Endodermal cell (in vitro differentiated cells): ENCODE data around the gene FGF12. TPM values are rescaled to one million over a fixed set of nuclear protein-coding genes. Genes with fewer than 3 reads are reported as not detected.
A peak's percentile ranks its signal among the peaks of the same experiment; 100 is the strongest.
"Not testable (repeated sequence)": the region's sequence is repeated elsewhere in the genome, so short reads cannot be mapped to it uniquely, and the experiment has no call there.

Experiments
- DNase-seq: peaks from one replicate; pipeline ENCODE4 v3.0.0-alpha.2; 2017
- H3K27ac ChIP-seq: 2 replicates; pipeline ENCODE4 v1.5.1; 2013; ENCODE audit warnings: mild to moderate bottlenecking, low read depth, low read length, moderate library complexity
- H3K27me3 ChIP-seq: 2 replicates; pipeline ENCODE4 v1.6.1; 2013; ENCODE audit warnings: mild to moderate bottlenecking, low read length, moderate library complexity; ENCODE audit not compliant: insufficient read depth, control insufficient read depth, poor library complexity, severe bottlenecking
- H3K36me3 ChIP-seq: 2 replicates; pipeline ENCODE4 v1.7.0; 2013; ENCODE audit warnings: mild to moderate bottlenecking, low read length, moderate library complexity; ENCODE audit not compliant: control insufficient read depth, insufficient read depth
- H3K4me1 ChIP-seq: one replicate; pipeline ENCODE4 v1.7.0; 2013; ENCODE audit warnings: low read length; ENCODE audit not compliant: control insufficient read depth, insufficient read depth
- H3K4me3 ChIP-seq: 2 replicates; pipeline ENCODE4 v1.5.1; 2013; ENCODE audit warnings: mild to moderate bottlenecking, low read length, moderate library complexity
- H3K9ac ChIP-seq: 2 replicates; pipeline ENCODE4 v1.6.1; 2013; ENCODE audit warnings: mild to moderate bottlenecking, low read length, moderate library complexity; ENCODE audit not compliant: poor library complexity, severe bottlenecking; ENCODE audit errors: extremely low read depth
- H3K9me3 ChIP-seq: 2 replicates; pipeline ENCODE4 v1.6.1; 2013; ENCODE audit warnings: mild to moderate bottlenecking, low read length, moderate library complexity; ENCODE audit not compliant: control insufficient read depth
- H3K27ac Mint-ChIP-seq: 2 replicates; pipeline ENCODE4 v1.8.0; 2020; ENCODE audit warnings: mixed read lengths
- H3K27me3 Mint-ChIP-seq: 2 replicates; pipeline ENCODE4 v1.8.0; 2021; ENCODE audit warnings: mild to moderate bottlenecking, mixed read lengths; ENCODE audit not compliant: insufficient read depth
- H3K36me3 Mint-ChIP-seq: 2 replicates; pipeline ENCODE4 v1.8.0; 2020; ENCODE audit warnings: low read depth, mixed read lengths
- H3K4me1 Mint-ChIP-seq: 2 replicates; pipeline ENCODE4 v1.8.0; 2020; ENCODE audit warnings: mixed read lengths
- H3K4me3 Mint-ChIP-seq: 2 replicates; pipeline ENCODE4 v1.8.0; 2020; ENCODE audit warnings: mild to moderate bottlenecking, moderate library complexity, mixed read lengths
- H3K9me3 Mint-ChIP-seq: 2 replicates; pipeline ENCODE4 v1.8.0; 2020; ENCODE audit warnings: mild to moderate bottlenecking, mixed read lengths
- WGBS, 2 experiments: methylation state at CpG; one replicate each; pipeline versions ENCODE4 v1.1.5 to v1.1.7; 2013; ENCODE audit warnings: missing lambda C conversion rate in 2 of 2, mixed read lengths in 1 of 2; ENCODE audit not compliant: insufficient coverage in 1 of 2, insufficient read length in 1 of 2; 5-methylcytosine and 5-hydroxymethylcytosine counted together
- total RNA-seq, 2 donors: library from RNA; stranded (reverse); fragmentation: NEBNext Ultra II Directional in 1 of 2; extraction: Animal tissue kit (Norgen Biotek cat#: 25700) in 1 of 2; gene quantifications; 2 replicates in 1 of 2; 3 replicates in 1 of 2; pipeline ENCODE4 v1.2.1, GENCODE V29; 2021
- TF ChIP-seq, protein P1 (sequence below): fragments of 200-600 bp; sonication (generic); conservative IDR thresholded peaks from 2 replicates; pipeline ENCODE4 v1.5.0; 2021; ENCODE audit warnings: antibody characterized with exemption, mild to moderate bottlenecking

Gene FGF12
- total RNA-seq, 2 donors from 2014 or later = 22.9 to 25.2 TPM

DNA sequence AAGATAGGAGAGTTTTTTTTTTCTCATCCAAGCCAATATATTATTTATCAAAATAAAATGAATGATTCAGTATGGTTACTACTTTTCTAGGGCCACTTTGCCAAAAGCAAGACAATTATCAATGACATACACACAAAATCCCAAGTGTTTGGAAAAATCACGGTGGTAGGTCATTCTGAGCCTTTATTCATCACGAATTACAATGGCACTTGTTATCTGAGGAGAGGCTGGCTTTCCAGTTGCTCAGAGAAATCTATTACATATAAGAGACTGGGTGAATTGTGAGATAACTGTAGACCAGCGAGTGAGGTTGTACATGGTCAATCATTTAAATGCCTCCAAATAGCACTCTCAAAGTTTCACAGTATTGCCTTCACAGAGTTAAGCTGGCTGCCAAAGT is 20.4 kb upstream of the FGF12 start:
- Histone ChIP-seq H3K9ac (no peak overlapping the region), H3K36me3 (no peaks in the 10 kb centered on the region), H3K27me3 (no peaks in the 10 kb centered on the region), H3K27ac (no peak overlapping the region), H3K9me3 (no peaks in the 10 kb centered on the region), H3K4me3 (no peak overlapping the region), H3K4me1 (peaks cover 8% of the 10 kb centered on the region)
- H3K27ac Mint-ChIP-seq = peak overlapping the region; percentile 20
- H3K27me3 Mint-ChIP-seq = peaks cover 13% of the 10 kb centered on the region
- DNase-seq = peak; percentile 47
- TF ChIP-seq, protein P1, sequence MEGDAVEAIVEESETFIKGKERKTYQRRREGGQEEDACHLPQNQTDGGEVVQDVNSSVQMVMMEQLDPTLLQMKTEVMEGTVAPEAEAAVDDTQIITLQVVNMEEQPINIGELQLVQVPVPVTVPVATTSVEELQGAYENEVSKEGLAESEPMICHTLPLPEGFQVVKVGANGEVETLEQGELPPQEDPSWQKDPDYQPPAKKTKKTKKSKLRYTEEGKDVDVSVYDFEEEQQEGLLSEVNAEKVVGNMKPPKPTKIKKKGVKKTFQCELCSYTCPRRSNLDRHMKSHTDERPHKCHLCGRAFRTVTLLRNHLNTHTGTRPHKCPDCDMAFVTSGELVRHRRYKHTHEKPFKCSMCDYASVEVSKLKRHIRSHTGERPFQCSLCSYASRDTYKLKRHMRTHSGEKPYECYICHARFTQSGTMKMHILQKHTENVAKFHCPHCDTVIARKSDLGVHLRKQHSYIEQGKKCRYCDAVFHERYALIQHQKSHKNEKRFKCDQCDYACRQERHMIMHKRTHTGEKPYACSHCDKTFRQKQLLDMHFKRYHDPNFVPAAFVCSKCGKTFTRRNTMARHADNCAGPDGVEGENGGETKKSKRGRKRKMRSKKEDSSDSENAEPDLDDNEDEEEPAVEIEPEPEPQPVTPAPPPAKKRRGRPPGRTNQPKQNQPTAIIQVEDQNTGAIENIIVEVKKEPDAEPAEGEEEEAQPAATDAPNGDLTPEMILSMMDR = no peak
- H3K4me3 Mint-ChIP-seq = no peak overlapping the region
- H3K9me3 Mint-ChIP-seq = peaks cover 4% of the 10 kb centered on the region
- H3K36me3 Mint-ChIP-seq = peaks cover 2% of the 10 kb centered on the region
- whole genome bisulfite sequencing, 2 experiments = 42% methylated on average over 3 of the region's 3 CpGs; no CpG with 5 or more reads in 1 of the 2 experiments
- peaks cover 33% of the 10 kb centered on the region for H3K4me1 Mint-ChIP-seq

DNA sequence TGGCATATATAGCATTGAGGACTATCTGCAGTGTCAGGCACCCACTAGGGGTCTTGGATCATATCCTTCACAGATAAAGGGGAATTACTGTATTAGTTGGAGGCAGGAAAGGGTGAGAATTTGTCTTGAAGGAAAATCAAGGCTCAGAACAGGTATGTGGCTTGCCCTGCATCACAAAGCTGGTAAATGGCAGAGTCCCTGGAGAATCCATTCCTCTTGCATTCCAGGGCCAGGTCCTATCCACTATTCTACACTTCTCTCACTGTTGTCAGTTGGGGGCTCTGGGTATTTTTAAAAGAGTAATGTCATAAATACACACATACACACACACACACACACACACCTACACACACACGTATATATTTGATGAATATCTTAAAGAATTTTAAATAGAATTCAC is 19.8 kb upstream of the FGF12 start:
- Mint-ChIP-seq H3K36me3 (peaks cover 2% of the 10 kb centered on the region), H3K27me3 (peaks cover 13% of the 10 kb centered on the region), H3K4me1 (peaks cover 33% of the 10 kb centered on the region), H3K27ac (peak overlapping the region; percentile 56), H3K9me3 (peaks cover 4% of the 10 kb centered on the region), H3K4me3 (no peak overlapping the region)
- DNase-seq = peak; percentile 57
- peaks cover 8% of the 10 kb centered on the region for H3K4me1 ChIP-seq
- no peaks in the 10 kb centered on the region for H3K36me3 ChIP-seq
- TF ChIP-seq, protein P1 = no peak
- no peak overlapping the region for H3K27ac ChIP-seq
- H3K9me3 ChIP-seq = no peaks in the 10 kb centered on the region
- H3K9ac ChIP-seq = no peak overlapping the region
- H3K4me3 ChIP-seq = no peak overlapping the region
- H3K27me3 ChIP-seq = no peaks in the 10 kb centered on the region
- WGBS, 2 experiments = no CpG with 5 or more reads among the region's 1 CpG

DNA sequence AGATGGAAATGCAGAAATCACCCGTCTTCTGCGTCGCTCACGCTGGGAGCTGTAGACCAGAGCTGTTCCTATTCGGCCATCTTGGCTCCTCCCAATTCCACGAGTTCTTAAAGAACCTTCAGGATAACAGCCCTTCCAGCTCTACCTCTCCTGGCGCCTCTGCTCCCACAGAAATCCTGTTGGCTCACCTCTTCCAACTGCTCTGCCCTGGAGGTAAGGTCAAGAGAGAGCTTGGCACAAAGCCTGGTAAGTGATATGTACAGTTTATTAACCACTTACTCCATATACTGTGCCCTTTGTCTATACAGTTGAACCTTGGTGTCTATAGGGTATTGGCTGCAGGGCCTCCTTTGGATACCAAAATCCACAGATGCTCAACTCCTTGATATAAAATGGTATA is 17.8 kb upstream of the FGF12 start:
- no peaks in the 10 kb centered on the region for H3K27me3 ChIP-seq
- H3K4me1 Mint-ChIP-seq = peaks cover 30% of the 10 kb centered on the region
- H3K27ac ChIP-seq = no peak overlapping the region
- no peak overlapping the region for H3K9ac ChIP-seq
- H3K27me3 Mint-ChIP-seq = peaks cover 4% of the 10 kb centered on the region
- no peak overlapping the region for H3K4me3 ChIP-seq
- peaks cover 4% of the 10 kb centered on the region for H3K9me3 Mint-ChIP-seq
- no peak overlapping the region for H3K27ac Mint-ChIP-seq
- TF ChIP-seq, protein P1 = no peak
- H3K4me3 Mint-ChIP-seq = peak overlapping the region; percentile 36
- H3K9me3 ChIP-seq = no peaks in the 10 kb centered on the region
- H3K36me3 ChIP-seq = no peaks in the 10 kb centered on the region
- DNase-seq = peak; percentile 42
- 93 to 97% methylated on average over 5 to 7 of the region's 7 CpGs for WGBS, 2 experiments
- H3K4me1 ChIP-seq = peaks cover 8% of the 10 kb centered on the region
- H3K36me3 Mint-ChIP-seq = peaks cover 2% of the 10 kb centered on the region

DNA sequence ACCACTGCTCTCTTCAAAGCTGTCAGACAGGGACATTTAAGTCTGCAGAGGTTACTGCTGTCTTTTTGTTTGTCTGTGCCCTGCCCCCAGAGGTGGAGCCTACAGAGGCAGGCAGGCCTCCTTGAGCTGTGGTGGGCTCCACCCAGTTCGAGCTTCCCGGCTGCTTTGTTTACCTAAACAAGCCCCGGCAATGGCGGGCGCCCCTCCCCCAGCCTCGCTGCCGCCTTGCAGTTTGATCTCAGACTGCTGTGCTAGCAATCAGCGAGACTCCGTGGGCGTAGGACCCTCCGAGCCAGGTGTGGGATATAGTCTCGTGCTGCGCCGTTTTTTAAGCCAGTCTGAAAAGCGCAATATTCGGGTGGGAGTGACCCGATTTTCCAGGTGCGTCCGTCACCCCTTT is 17.3 kb upstream of the FGF12 start:
- H3K4me3 ChIP-seq, H3K9me3 ChIP-seq, H3K27ac ChIP-seq, H3K27me3 Mint-ChIP-seq, H3K27ac Mint-ChIP-seq, H3K36me3 ChIP-seq, DNase-seq, H3K9me3 Mint-ChIP-seq, H3K9ac ChIP-seq, H3K4me1 ChIP-seq, H3K36me3 Mint-ChIP-seq, H3K27me3 ChIP-seq: not testable (repeated sequence)
- Mint-ChIP-seq H3K4me1 (peaks cover 27% of the 10 kb centered on the region), H3K4me3 (peak overlapping the region; percentile 36)
- WGBS, 2 experiments = no CpG with 5 or more reads among the region's 19 CpGs
